Spinal cord (tissue), 10 donors: ENCODE data around the gene GH2. TPM values are rescaled to one million over a fixed set of nuclear protein-coding genes. Genes with fewer than 3 reads are reported as not detected.
"Not testable (repeated sequence)": the region's sequence is repeated elsewhere in the genome, so short reads cannot be mapped to it uniquely, and the experiment has no call there.

Experiments used
- DNase-seq, 6 donors: peaks; one replicate each; pipeline versions ENCODE4 v3.0.0 to v3.0.0-alpha.2; 2013 to 2015; ENCODE audit warnings: low spot score in 6 of 6, low read depth in 4 of 6
- H3K27ac ChIP-seq: one replicate; pipeline ENCODE4 v1.5.1; 2013; ENCODE audit warnings: low read depth, low read length, control low read depth
- H3K27me3 ChIP-seq: one replicate; pipeline ENCODE4 v1.6.1; 2013; ENCODE audit warnings: low read length; ENCODE audit not compliant: control insufficient read depth, insufficient read depth
- H3K36me3 ChIP-seq: one replicate; pipeline ENCODE4 v1.6.1; 2013; ENCODE audit warnings: low read length; ENCODE audit not compliant: control insufficient read depth, insufficient read depth
- H3K4me1 ChIP-seq: one replicate; pipeline ENCODE4 v1.6.1; 2013; ENCODE audit warnings: low read length; ENCODE audit not compliant: control insufficient read depth, insufficient read depth
- H3K4me3 ChIP-seq: one replicate; pipeline ENCODE4 v1.5.1; 2013; ENCODE audit warnings: low read depth, low read length, control low read depth
- H3K9me3 ChIP-seq: one replicate; pipeline ENCODE4 v1.6.1; 2013; ENCODE audit warnings: low read length; ENCODE audit not compliant: control insufficient read depth, insufficient read depth
- WGBS: methylation state at CpG from one replicate; pipeline ENCODE4 v1.1.5; 2013; ENCODE audit warnings: missing lambda C conversion rate; ENCODE audit not compliant: insufficient coverage; 5-methylcytosine and 5-hydroxymethylcytosine counted together
- polyA plus RNA-seq, 2 donors: library from polyadenylated mRNA; unstranded; fragments of 120-200 nt; gene quantifications; one replicate each; pipeline ENCODE4 v1.2.1, GENCODE V29; 2013; ENCODE audit not compliant: insufficient read length in 2 of 2
- total RNA-seq, 2 donors: library from RNA; depleted of rRNA in 1 of 2; stranded (reverse); fragments of 120-200 nt in 1 of 2; fragments of >200 nt in 1 of 2; gene quantifications; one replicate each; pipeline versions ENCODE4 v1.2.3 to v1.2.4, GENCODE V29; 2013 to 2014
- donor health status: healthy.

The GH2 gene
- total and polyA plus RNA-seq, 4 donors: 0.44 TPM; not detected in 3

- not testable (repeated sequence) for H3K9me3 ChIP-seq, H3K36me3 ChIP-seq, H3K27me3 ChIP-seq
- Histone ChIP-seq H3K4me1 (peaks cover 47% of the 10 kb centered on the region), H3K4me3 (peak overlapping the region; percentile 58), H3K27ac (peak overlapping the region; percentile 89)
- 9% methylated on average over 13 of the region's 19 CpGs for WGBS
- peak in 1 of 6 donors; percentile 50 for DNase-seq
These were observed 38.3 kb downstream of the GH2 start for GRCh38 chr17:63843387-63843888.

- peak within 1 kb of the TSS; percentile 89 for H3K27ac ChIP-seq
- peak within 1 kb of the TSS; percentile 85 for H3K4me3 ChIP-seq
- DNase-seq: peak; percentile 93 to 99 (median 95)
- H3K9me3 ChIP-seq: no peaks in the 10 kb centered on the region
- WGBS: under 1% methylated on average over 85 of the region's 92 CpGs
- no peaks in the 10 kb centered on the region for H3K27me3 ChIP-seq
- peaks cover 51% of the 10 kb centered on the region for H3K4me1 ChIP-seq
- H3K36me3 ChIP-seq: peaks cover 9% of the 10 kb centered on the region
These were observed 39.0 kb downstream of the GH2 start, which contains the start of gene SMARCD2 for GRCh38 chr17:63842540-63843386. TSS of gene SMARCD2 (minus strand) at chr17:63842685. CDS start at chr17:63842674, 11 bp downstream.

- DNase-seq: peak in 1 of 6 donors; percentile 43
- Histone ChIP-seq H3K36me3 (peaks cover 15% of the 10 kb centered on the region), H3K27ac (peak overlapping the region; percentile 86), H3K27me3 (no peaks in the 10 kb centered on the region), H3K4me3 (peak overlapping the region; percentile 85), H3K9me3 (no peaks in the 10 kb centered on the region), H3K4me1 (peaks cover 57% of the 10 kb centered on the region)
- 0% methylated on average over 36 of the region's 36 CpGs for WGBS
These were observed 39.6 kb downstream of the GH2 start for GRCh38 chr17:63842173-63842539.

- no peaks in the 10 kb centered on the region for H3K9me3 ChIP-seq
- no peaks in the 10 kb centered on the region for H3K27me3 ChIP-seq
- H3K4me3 ChIP-seq: peak overlapping the region; percentile 85
- H3K36me3 ChIP-seq: peaks cover 21% of the 10 kb centered on the region
- peak overlapping the region; percentile 86 for H3K27ac ChIP-seq
- peak in 2 of 6 donors; percentile 46 to 60 for DNase-seq
- WGBS: 6% methylated on average over 26 of the region's 26 CpGs
- H3K4me1 ChIP-seq: peaks cover 63% of the 10 kb centered on the region
These were observed 40.2 kb downstream of the GH2 start for GRCh38 chr17:63841350-63842172.

GRCh38 chr17:63840591-63841349 lies 41.0 kb downstream of the GH2 start:
- no peaks in the 10 kb centered on the region for H3K9me3 ChIP-seq
- peak in 3 of 6 donors; percentile 40 to 83 (median 40) for DNase-seq
- H3K4me3 ChIP-seq: peak overlapping the region; percentile 85
- H3K36me3 ChIP-seq: peaks cover 27% of the 10 kb centered on the region
- peak overlapping the region; percentile 86 for H3K27ac ChIP-seq
- WGBS: 69% methylated on average over 3 of the region's 4 CpGs
- peaks cover 63% of the 10 kb centered on the region for H3K4me1 ChIP-seq
- H3K27me3 ChIP-seq: no peaks in the 10 kb centered on the region

- peak overlapping the region; percentile 94 for H3K27ac ChIP-seq
- peaks cover 69% of the 10 kb centered on the region for H3K4me1 ChIP-seq
- H3K9me3 ChIP-seq: no peaks in the 10 kb centered on the region
- no peak overlapping the region for H3K4me3 ChIP-seq
- H3K27me3 ChIP-seq: no peaks in the 10 kb centered on the region
- peak in 3 of 6 donors; percentile 65 to 86 (median 81) for DNase-seq
- 12% methylated on average over 5 of the region's 7 CpGs for WGBS
- H3K36me3 ChIP-seq: peaks cover 47% of the 10 kb centered on the region
These were observed 43.0 kb downstream of the GH2 start for GRCh38 chr17:63838631-63839171.

- H3K4me3 ChIP-seq: no peak overlapping the region
- no peaks in the 10 kb centered on the region for H3K9me3 ChIP-seq
- peaks cover 53% of the 10 kb centered on the region for H3K36me3 ChIP-seq
- no peaks in the 10 kb centered on the region for H3K27me3 ChIP-seq
- DNase-seq: no peak
- H3K27ac ChIP-seq: peak overlapping the region; percentile 94
- WGBS: 50% methylated on average over 3 of the region's 5 CpGs
- peaks cover 62% of the 10 kb centered on the region for H3K4me1 ChIP-seq
These were observed 43.7 kb downstream of the GH2 start for GRCh38 chr17:63837962-63838600.

- H3K27me3 ChIP-seq: no peaks in the 10 kb centered on the region
- no peaks in the 10 kb centered on the region for H3K9me3 ChIP-seq
- peaks cover 59% of the 10 kb centered on the region for H3K36me3 ChIP-seq
- 79% methylated on average over 12 of the region's 12 CpGs for WGBS
- peaks cover 61% of the 10 kb centered on the region for H3K4me1 ChIP-seq
- DNase-seq: no peak
- peak overlapping the region; percentile 94 for H3K27ac ChIP-seq
- no peak overlapping the region for H3K4me3 ChIP-seq
These were observed 44.3 kb downstream of the GH2 start for GRCh38 chr17:63837480-63837879.
